Measurements from ENCODE around the gene SAE1.
"Not testable (repeated sequence)": the region's sequence is repeated elsewhere in the genome, so short reads cannot be mapped to it uniquely, and the experiment has no call there.

Gene SAE1

DNA sequence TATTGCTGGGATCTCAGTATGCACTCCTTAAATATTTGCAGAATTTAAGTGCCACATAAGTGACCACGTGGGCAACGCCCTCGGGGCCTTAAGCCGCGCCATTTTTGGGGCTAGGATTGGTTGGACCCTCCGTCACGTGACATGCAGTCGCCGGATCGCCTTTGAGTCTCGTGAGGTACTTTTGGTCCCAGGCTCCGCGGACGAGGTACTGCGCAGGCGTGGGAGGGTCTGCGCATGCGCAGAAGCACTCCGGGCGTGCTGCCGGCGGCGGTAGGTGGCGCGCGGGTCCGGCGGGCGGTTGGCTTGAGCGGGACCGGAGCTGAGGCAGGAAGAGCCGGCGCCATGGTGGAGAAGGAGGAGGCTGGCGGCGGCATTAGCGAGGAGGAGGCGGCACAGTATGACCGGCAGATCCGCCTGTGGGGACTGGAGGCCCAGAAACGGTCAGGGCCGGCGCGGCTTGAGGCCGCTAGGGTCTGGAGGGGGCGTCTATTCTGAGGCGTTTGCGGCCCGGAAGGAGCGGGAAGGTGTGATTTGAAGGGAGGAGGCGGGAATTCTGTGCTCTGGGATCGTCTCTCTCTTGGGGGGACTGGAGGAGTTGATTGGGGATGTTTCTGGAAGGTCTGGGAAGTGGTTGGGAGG is at the start of gene SAE1:
Gene SAE1 (plus strand): TSS at position 247 of the 639 bp plus-strand sequence. CDS start 96 bp downstream, at position 343.
- DNase-seq, result peak; percentile 99

DNA sequence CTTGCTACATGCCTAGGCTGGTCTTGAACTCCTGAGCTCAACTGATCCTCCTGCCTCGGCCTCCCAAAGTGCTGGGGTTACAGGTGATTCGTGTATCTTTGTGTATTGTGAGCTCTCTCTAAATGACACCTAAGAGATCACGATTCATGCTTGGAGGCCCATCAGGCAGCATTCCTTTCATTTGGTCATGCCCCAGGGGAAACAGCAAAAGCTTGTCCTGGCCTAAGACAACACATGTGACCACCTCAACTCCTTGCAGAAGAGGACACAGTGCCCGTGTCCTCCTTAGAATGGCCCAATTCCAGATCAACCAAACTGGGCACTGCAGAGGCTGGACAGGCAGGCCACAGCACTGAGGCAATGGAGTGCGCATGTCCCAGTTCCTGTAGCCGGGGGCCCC is 49.5 kb upstream of the SAE1 start:
- DNase-seq, result no peak

DNA sequence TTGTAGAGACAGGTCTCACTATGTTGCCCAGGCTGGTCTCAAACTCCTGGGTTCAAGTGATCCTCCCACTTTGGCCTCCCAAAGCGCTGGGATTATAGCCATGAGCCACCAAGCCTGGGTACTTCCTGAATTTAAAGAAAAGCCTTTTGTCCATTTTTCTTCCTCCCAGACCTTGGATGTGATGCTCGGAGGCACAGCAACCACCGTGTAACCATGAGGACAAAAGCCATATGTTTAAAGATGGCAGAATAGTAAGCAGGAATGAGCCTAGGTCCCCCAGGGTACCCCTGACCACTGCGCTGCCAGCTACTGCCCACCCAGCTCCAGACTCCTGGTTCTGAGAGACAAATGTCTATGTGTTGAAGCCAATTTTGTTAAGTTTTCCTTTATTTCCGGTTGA is 48.1 kb upstream of the SAE1 start:
- no peak for DNase-seq

DNA sequence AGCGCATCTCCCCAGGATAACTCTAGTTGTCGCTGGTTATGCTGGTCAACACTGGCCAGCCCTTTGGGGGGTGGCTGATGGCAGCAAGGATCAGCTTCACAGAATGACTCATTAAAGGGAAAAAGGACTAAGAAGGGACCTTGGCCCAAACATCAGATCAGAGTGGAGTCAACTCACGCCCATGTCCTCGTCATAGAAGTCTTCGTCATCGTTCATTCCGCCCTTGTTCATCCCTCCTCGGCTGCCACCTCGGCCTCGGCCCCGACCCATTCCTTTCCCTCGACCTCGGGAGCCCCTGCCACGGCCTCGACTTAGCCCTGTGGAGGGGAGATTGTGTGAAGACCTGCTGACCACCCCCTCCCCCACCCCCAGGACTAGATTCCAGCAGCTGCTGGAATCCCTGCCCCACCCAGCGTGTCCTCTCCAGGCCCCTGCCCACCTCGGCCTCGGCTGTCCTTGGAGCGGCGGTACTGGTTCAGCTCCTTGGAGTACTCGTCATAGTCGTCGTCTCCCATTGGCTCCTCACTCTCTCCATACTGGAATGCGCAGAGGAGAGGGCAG is 45.7 kb upstream of the SAE1 start:
- no peak for DNase-seq

DNA sequence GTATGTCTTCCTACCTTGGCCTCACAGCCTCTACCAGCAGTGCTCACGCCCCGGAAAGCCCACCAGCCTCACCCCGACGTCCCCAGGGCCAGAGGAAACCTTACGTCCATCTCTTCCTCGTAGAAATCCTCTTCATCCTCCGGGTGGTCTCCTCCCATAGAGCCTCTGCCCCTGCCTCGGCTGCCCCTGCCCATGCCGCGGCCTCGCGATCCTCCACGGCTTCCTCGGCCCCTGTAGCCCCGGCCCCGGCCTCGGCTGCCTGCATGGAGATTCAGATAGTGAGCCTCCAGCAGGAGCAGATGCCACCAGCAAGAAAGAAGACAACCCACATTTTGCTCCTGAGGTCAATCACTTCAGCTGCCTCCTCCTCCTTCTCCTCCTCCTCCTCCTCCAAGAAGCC is 44.4 kb upstream of the SAE1 start:
- DNase-seq, result no peak

DNA sequence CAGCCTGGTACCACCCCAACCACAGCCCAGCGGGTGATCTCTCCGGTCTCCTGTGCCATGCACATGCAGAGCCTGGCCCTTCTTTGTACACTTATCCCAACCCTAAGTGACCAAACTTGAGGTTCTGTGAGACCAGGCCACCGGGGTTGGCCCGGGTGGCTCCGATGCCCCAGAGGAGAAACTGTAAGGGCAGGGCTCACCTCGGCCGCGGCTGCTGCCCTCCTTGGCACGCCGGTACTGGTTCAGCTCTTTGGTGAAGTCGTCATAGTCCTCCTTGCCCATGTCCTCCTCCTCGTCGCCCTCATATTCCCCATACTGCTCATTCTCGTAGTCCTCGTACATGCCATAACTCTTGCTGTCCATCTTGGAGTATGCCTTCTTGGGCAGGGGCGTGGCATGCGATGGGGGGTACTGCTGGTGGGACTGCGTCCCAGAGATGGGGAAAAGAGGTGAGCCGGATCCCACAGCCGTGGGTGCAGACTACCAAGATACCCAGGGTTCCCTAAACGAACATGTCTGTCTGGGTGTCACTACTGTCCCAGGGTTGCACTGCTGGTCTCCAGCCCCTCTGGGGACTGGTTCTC is 40.8 kb upstream of the SAE1 start:
- no peak for DNase-seq

DNA sequence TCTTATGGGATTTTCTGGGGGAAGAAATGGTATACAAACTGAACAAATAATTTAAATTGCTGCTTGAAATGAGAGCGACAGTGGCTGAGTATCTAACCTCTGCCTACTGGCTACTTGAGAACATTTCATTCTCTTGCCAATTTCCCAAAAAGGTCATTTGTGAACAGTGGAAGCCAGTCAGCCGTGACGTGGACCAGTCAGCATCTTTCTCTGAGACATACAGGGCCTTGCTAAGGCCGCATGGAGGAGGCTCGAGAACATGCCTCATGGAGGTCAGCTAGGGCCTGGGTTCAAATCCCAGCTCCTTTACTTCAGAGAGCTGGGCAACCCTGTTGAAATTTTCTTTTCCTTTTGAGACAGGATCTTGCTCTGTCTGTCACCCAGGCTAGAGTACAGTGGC is 37.4 kb upstream of the SAE1 start:
- no peak for DNase-seq

DNA sequence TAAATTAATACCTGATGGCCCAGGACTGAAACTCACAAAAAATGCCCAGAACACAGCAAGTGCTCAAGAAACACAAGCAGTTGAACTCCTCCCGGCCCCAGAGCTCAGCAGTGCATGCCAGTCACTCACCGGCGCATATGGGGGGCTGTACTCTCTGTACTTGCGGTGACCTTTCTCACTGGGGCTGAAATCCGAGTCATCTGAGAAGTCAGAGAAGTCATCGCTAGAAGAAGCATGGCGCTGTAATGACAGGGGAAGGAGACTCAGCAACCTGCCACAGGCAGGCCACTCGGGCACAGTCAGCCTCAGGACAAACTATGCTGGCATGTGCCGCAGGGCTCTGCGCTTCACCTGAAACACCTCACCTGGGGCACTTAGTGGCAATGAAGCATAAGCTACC is 36.8 kb upstream of the SAE1 start:
- DNase-seq, result no peak

DNA sequence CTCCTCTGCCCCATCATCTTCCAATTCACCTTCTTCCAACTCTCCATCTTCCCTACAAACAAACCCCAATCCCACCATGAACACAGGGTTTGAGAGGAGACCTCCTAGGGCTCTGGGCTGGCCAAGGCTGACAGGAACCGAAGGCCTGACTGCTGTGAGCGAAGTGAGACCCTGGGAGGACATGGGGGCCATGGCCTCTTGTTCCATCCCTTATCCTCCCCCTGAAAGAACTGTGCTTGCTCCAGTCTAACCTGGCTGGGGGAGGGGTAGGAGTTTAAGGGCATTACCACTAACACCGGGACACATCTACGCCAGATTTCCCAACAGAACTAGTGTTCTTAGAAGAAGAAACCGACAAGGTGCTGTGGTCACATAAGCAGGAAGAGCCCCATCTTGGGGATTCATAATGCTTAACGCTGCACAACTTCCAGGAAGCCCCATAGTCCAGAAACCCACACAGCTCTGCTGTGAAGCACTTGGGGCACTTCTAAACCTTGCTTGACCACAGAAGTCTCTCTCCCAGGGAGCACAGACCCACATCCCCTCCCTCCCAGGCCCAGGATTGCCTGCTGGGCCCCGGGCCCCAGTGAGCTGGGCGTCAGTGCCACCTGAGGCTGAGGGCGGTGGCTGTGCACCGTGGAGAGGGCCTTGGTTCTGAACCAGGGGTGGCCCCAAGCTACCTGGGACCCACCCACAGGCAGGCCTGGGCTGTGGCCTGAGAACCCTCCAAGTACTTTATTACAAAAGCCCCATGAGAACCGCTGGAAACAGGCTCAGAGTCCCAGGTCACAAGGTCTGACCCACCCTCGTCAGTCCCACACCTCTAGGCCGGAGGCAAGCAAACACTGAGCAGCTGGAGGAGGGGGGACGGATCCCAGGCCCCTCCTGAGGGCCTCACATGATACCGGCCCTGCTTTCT is 35.8 kb upstream of the SAE1 start:
- DNase-seq, result peak; percentile 78

DNA sequence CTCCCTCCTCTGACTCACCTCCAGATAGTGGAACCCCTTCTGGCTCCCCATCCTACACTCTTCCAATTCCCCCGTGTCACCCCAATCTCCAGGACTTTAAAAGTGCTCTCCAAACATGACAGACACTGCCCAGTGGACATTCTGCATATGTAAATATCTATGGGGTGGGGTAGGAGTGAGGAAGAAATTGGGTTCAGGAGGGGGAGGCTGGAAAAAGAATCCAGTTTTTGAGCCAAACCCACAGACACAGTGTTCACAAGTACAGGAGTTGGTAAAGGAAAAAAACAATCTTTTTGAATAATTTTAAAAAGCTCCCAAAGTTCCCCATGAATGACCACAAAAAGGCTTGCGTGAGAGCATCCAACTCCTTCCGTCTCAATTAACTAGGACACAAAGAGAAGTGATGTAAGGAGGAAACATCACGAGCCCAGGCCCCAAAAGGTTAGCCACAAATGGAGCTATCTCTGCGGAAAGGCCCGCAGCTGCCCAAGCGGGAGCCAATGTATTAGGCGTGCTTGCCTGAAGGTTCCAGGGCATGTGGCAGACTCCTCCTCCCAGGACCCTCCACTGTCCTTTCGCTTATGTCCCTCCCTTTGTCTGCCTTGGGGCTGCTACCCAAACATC is 35.0 kb upstream of the SAE1 start:
- DNase-seq, result peak; percentile 91

DNA sequence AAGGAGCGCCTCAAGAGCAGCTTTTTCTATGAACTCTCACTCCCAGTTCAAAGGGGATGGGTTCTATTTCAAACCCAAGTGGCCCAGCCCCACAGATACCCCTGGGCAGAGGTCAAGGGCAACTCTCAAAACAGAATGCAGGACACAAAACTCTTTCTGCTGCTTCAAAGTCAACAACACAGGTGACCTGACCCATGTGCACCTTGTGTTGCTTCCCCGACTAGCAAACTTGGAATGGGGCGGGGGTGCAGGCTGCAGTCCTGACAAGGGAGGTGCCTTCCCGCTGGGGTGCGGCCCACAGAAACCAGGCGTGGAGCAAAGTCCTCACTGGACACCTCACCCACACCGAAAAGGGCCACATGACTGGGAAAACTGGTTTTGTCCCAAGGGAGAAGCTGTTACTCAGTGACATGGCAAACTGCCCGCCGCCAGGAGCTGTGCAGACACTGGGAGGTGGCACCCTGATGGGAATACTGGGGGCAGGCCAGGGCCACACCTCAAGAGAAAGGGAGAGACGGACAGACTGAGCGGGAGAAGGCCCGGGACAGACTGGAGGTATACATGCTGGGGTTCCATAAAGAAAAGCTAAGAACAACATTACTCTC is 34.4 kb upstream of the SAE1 start:
- no peak for DNase-seq

DNA sequence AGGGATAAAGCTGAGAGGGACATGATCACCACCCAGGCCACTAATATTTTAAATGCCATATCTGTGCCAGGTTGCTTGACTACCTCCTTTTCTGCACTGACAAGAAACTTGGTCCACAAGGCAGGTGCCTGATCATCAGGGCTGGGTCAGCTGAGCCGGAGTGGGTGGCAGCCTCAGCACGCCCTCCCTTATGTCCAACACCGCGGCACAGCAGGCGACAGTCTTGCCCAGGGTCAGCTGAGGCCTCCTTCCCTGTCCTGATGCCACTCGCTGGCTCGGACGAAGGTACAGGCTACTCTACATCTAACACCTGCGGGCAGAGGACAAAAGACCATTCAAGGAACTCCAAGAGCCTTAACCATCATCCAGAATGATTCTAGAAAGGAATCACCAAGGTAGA is 33.9 kb upstream of the SAE1 start:
- no peak for DNase-seq

DNA sequence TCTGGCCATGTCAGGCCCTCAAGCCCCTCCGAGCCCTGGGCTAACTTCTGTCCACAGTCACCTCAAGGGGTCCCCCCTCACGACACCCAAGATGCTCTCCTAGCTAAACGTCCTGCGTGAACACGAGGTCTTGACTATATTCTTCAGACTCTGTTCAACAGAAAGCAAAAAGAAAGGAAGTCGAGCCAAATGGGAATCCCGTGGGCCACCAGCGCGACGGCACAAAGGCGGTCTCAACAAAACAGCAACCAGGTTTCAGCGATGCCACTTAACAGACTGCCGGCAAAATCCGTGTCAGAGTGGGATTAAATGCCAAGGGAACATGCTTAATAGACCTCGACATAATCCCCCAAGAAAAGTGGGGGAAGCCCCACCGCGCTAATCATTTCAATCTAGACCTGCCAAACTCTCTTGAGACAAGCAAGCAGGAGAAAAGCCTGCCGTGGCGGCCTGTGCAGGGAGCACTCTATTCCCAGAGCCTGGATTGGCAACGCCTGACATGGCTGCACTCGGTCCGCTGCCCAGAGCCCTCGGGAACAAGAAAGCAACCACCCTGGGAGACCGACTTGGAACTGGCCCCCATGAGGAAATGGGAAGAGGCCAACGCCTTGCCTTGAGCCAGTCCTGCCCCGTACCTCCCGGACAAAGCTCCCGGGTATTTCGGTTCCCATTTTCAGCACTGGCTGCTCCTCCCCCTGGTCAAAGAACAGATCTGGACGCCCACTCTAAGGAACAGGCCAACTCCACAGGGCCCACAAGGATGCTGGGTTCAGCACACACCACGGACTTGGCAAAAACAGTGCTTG is 33.0 kb upstream of the SAE1 start:
- DNase-seq, result no peak

DNA sequence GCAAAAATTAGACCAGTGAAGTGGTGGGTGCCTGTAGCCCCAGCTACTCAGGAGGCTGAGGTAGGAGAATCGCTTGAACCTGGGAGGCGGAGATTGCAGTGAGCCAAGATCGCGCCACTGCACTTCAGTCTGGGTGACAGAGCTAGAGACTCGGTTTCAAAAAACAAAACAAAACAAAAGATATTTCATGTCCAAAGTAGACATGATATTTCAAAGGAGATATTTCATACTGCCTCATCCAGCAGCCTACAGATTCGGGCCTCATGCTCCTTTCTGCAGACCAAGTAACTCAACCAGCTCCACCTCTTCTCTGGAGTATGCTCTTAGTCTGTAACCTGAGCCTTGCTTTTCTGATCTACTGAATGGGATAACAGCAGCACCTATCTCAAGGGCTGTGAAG is 32.0 kb upstream of the SAE1 start:
- DNase-seq, result no peak

DNA sequence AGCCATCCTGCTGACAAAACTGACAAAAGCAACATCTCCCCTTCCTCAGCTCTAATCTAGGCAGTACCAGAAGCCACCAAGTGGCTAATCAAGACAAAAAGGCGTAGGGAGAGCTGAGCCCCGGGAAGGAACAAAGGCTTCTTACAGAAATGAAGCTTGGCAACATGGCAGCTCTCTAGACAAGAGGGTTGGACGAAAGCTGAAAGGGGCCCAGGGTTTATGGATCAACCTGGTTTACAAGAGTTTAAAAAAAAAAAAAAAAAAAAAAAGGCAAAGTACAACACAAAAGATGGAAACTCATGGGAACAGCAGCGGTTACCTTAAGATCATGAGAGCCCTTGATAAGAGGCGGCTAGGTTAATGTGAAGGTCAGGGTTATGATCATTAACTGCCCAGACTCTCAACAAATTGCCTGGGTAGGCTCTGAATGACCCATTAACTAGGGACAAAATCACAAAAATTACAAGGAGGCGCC is 31.0 kb upstream of the SAE1 start:
- DNase-seq, result peak; percentile 69

DNA sequence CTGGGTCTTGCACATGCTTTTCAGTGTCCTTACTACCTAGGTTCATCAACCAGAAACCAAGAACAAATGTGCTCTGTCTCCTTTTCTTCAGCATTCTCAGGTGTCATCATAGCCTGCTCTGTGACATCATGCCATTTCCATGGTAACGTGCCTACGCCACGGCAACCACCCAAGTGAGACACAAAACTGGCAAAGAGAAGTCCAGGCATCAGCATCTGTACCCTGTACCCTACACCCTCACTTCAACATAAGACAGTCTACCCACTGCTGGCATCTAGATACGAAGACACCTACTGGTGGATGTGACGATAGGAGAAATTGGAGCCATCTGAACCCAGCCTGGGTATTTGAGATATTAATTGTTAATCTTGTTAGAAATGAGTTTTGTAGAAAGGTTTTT is 30.3 kb upstream of the SAE1 start:
- DNase-seq, result peak; percentile 43

DNA sequence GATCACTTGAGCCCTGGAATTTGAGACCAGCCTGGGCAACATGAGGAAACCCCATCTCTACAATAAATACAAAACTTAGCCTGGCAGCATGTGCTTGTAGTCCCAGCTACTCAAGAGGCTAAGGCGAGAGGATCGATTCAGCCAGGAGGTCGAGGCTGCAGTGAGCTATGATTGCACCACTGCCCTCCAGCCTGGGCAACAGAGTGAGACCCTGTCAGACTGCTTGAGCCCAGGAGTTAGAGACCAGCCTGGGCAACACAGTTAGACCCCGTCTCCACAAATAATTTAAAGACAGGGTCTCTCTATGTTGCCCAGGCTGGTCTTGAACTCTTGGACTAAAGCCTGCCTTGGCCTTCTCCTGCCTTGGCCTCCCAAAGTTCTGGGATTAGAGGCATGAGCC is 29.5 kb upstream of the SAE1 start:
- not testable (repeated sequence) for DNase-seq

DNA sequence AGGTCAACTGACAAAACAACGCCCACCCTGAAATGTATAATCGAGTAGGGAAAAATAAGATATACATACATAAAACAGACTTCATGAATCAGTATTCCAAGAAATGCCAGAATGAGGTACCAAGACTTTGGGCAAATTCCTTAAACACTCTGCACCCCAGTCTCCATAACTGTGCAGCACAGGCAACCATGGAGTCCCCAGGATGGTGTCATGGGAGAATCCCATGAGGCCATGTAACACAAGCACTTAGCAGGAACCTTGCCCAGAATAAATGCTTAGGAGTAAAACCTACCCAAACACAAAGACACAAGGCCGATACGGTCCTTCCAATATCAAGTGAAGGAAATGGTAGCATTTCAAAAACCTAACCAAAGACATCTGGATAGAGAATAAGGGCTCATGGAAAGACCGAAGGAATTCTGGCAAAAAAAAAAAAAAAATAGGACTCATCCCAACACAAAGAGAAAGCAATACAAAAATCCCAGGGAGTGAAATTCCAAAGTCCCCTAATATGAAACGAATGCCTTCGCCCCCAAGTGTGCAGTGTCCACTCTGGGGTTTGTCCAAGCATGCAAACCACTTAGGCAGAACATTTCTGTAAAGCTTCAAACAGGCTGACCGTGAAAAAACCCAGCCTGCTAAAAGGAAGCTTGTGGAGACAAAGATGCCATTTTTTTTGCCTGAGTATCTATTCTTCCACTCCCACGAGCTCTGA is 28.1 kb upstream of the SAE1 start:
- no peak for DNase-seq

DNA sequence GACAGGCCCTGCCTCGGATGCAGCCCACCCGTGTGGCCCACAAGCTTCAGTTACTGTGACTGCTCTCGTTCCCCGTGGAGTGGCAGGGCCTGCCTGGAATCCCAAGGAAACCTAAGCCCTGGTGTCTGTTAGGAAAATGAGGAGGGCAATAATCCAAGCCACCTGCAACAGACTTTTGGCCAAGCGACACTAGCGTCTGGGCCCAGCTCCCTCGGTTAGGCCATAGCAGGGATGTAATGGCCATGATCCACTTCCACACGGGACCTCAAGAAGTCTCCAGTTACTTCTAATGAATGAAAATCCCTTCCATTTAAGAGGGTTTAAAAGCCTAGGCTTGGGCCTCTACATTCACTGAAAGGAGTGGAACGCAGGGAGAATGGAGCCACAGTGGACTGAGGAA is 26.0 kb upstream of the SAE1 start:
- no peak for DNase-seq

DNA sequence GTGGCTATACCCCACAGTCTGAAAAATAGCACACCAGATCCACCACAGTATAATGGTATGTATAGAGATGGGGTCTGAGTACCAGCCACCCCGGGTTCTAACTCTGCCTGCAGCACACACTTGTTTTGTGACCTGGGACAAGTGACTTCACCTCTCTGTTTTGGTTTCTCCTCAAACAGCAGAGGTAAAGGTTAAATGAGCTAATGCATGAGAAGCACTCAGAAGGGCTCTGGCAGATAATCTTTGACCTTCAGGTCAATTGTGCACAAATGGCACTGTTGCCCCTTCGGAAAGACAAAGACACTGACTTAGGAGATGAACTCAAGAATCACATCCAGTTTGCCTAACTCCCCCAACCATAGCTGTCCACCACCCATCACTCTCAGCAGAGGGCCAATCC is 24.8 kb upstream of the SAE1 start:
- DNase-seq, result no peak

DNA sequence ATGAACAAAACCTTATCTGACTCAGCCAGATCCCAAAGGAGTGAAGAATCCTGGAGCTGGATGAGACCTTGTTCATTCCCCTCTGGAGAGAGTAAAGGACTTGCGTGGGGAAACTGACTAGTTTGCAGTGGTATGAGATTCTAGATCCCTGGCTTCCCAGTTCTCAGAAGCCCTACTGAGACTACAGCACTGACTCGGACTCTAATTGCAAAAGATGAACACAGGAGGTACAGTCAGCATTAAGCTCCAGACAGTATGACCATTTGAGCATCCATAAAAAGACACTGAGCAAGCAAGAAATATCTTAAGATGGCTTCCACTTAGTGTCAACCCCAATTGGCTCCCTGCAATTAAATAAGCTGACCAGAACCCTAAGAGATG is 23.8 kb upstream of the SAE1 start:
- DNase-seq, result peak; percentile 65

Measured in hematopoietic multipotent progenitor cell treated with erythropoietin and hydrocortisone succinate and interleukin-3 and kit ligand, for 4 days (in vitro differentiated cells).